H1 (cell line): ENCODE measurements around the gene TMEM258. TPM values are rescaled to one million over a fixed set of nuclear protein-coding genes. Genes with fewer than 3 reads are reported as not detected.

Source experiments
- CTCF ChIA-PET: fragments of 300-600 bp; sonication (Branson Sonifier 250); formaldehyde crosslinking; loops from one replicate; lab custom pipeline; 2021; ENCODE audit not compliant: partially characterized antibody; lab: Charles Lee
- POLR2A ChIA-PET: fragments of 300-600 bp; sonication (Branson Sonifier 250); formaldehyde crosslinking; loops from one replicate; lab custom pipeline; 2021; ENCODE audit warnings: inconsistent platforms; ENCODE audit not compliant: partially characterized antibody; lab: Charles Lee
- DNase-seq, 2 experiments: peaks; one replicate each; pipeline versions ENCODE4 v3.0.0 to v3.0.0-alpha.2; 2010 to 2022; ENCODE audit warnings: low spot score in 2 of 2, low read depth in 1 of 2, mixed read lengths in 1 of 2
- FAIRE-seq: peaks from 2 replicates; lab custom pipeline; 2011; peaks lifted over from hg19 to GRCh38; lab: Jason Lieb, UNC
- H2AFZ ChIP-seq: 2 replicates; pipeline ENCODE4 v1.8.1; 2012; ENCODE audit warnings: low read length, inconsistent platforms
- H2AK5ac ChIP-seq: 2 replicates; pipeline ENCODE4 v1.6.1; 2013; ENCODE audit warnings: low read depth, low read length
- H2BK120ac ChIP-seq: replicated peaks from 2 replicates; pipeline ENCODE3; 2013; ENCODE audit warnings: low read depth, low read length, inconsistent platforms
- H2BK12ac ChIP-seq: 2 replicates; pipeline ENCODE4 v1.6.1; 2013; ENCODE audit warnings: low read depth, low read length
- H2BK15ac ChIP-seq: 2 replicates; pipeline ENCODE4 v1.6.1; 2013; ENCODE audit warnings: low read length
- H2BK20ac ChIP-seq: 2 replicates; pipeline ENCODE4 v1.6.1; 2013; ENCODE audit warnings: low read length
- H2BK5ac ChIP-seq: 2 replicates; pipeline ENCODE4 v1.6.1; 2013; ENCODE audit warnings: low read depth, low read length
- H3K14ac ChIP-seq: 2 replicates; pipeline ENCODE4 v1.6.1; 2013; ENCODE audit warnings: inconsistent platforms; ENCODE audit not compliant: insufficient read length
- H3K18ac ChIP-seq: 2 replicates; pipeline ENCODE4 v1.6.1; 2013; ENCODE audit warnings: low read length; ENCODE audit errors: extremely low read depth
- H3K23ac ChIP-seq: 2 replicates; pipeline ENCODE4 v1.6.1; 2013; ENCODE audit warnings: inconsistent platforms; ENCODE audit not compliant: insufficient read length
- H3K23me2 ChIP-seq: 2 replicates; pipeline ENCODE4 v1.6.1; 2013; ENCODE audit warnings: low read depth, low read length
- H3K27ac ChIP-seq: 2 replicates; pipeline ENCODE4 v1.6.1; 2011; ENCODE audit warnings: low read depth, low read length, inconsistent platforms
- H3K27me3 ChIP-seq, 4 experiments: replicated peaks in 1 of 4; 1 replicate in 1 of 4; 2 replicates in 3 of 4; pipeline versions ENCODE4 v1.6.1 to v1.8.1; 2011 to 2013; ENCODE audit warnings: low read length in 3 of 4, mild to moderate bottlenecking in 3 of 4, inconsistent platforms in 2 of 4, mixed read lengths in 2 of 4, moderate library complexity in 1 of 4; ENCODE audit not compliant: control insufficient read depth in 3 of 4, insufficient read depth in 3 of 4; ENCODE audit errors: extremely low read depth in 1 of 4
- H3K36me3 ChIP-seq, 4 experiments: 2 replicates each; pipeline versions ENCODE4 v1.6.1 to v1.8.1; 2011 to 2013; ENCODE audit warnings: mild to moderate bottlenecking in 4 of 4, low read length in 3 of 4, moderate library complexity in 2 of 4, control low read depth in 1 of 4, inconsistent platforms in 1 of 4; ENCODE audit not compliant: insufficient read depth in 4 of 4, control insufficient read depth in 2 of 4
- H3K4ac ChIP-seq: replicated peaks from 2 replicates; pipeline ENCODE3; 2013; ENCODE audit warnings: low read length, low read depth, mixed read lengths, inconsistent platforms; ENCODE audit not compliant: insufficient read length
- H3K4me1 ChIP-seq, 4 experiments: replicated peaks in 1 of 4; 1 replicate in 1 of 4; 2 replicates in 3 of 4; pipeline versions ENCODE4 v1.6.1 to v1.8.1; 2011 to 2013; ENCODE audit warnings: low read length in 3 of 4, inconsistent platforms in 2 of 4, mixed read lengths in 1 of 4; ENCODE audit not compliant: insufficient read depth in 4 of 4, control insufficient read depth in 3 of 4
- H3K4me2 ChIP-seq, 2 experiments: 2 replicates each; pipeline versions ENCODE4 v1.6.1 to v1.8.1; 2011 to 2013; ENCODE audit warnings: low read depth in 2 of 2, low read length in 2 of 2, control low read depth in 1 of 2, inconsistent platforms in 1 of 2, mild to moderate bottlenecking in 1 of 2; ENCODE audit not compliant: insufficient read depth in 1 of 2
- H3K4me3 ChIP-seq, 4 experiments: fragments of 200-600, 300-600 bp in 1 of 4; sonication (generic), shearing (Covaris generic), sonication (Bioruptor Twin) in 1 of 4; 2 replicates each; pipeline versions ENCODE4 v1.5.1 to v1.8.1; 2011 to 2016; ENCODE audit warnings: low read length in 4 of 4, low read depth in 3 of 4, control low read depth in 2 of 4, inconsistent platforms in 2 of 4, mild to moderate bottlenecking in 2 of 4, mixed read lengths in 1 of 4, moderate library complexity in 1 of 4; ENCODE audit not compliant: insufficient read depth in 2 of 4; ENCODE audit errors: extremely low read depth in 1 of 4
- H3K56ac ChIP-seq: replicated peaks from 2 replicates; pipeline ENCODE3; 2013; ENCODE audit warnings: low read depth, mild to moderate bottlenecking, mixed read lengths, low read length, inconsistent platforms; ENCODE audit not compliant: insufficient read length
- H3K79me1 ChIP-seq: 2 replicates; pipeline ENCODE4 v1.6.1; 2013; ENCODE audit warnings: low read depth, low read length, control low read depth
- H3K79me2 ChIP-seq, 2 experiments: 2 replicates each; pipeline versions ENCODE4 v1.6.1 to v1.8.1; 2012 to 2013; ENCODE audit warnings: low read length in 2 of 2, mild to moderate bottlenecking in 2 of 2, inconsistent platforms in 1 of 2; ENCODE audit not compliant: insufficient read depth in 2 of 2, control insufficient read depth in 1 of 2
- H3K9ac ChIP-seq, 4 experiments: replicated peaks in 1 of 4; 1 replicate in 1 of 4; 2 replicates in 3 of 4; pipeline versions ENCODE4 v1.6.1 to v1.8.1; 2011 to 2013; ENCODE audit warnings: low read depth in 3 of 4, low read length in 3 of 4, control low read depth in 2 of 4, mild to moderate bottlenecking in 2 of 4, moderate library complexity in 2 of 4, inconsistent platforms in 1 of 4; ENCODE audit errors: extremely low read depth in 1 of 4
- H3K9me3 ChIP-seq, 2 experiments: 2 replicates each; pipeline versions ENCODE4 v1.6.1 to v1.8.1; 2012 to 2013; ENCODE audit warnings: mild to moderate bottlenecking in 2 of 2, moderate library complexity in 2 of 2, control low read depth in 1 of 2, inconsistent platforms in 1 of 2, low read depth in 1 of 2, low read length in 1 of 2, mixed read lengths in 1 of 2; ENCODE audit not compliant: insufficient read depth in 2 of 2
- H4K20me1 ChIP-seq, 2 experiments: replicated peaks in 1 of 2; 2 replicates each; pipeline versions ENCODE3 to v1.8.1; 2011 to 2013; ENCODE audit warnings: inconsistent platforms in 2 of 2, low read length in 2 of 2, mild to moderate bottlenecking in 1 of 2; ENCODE audit not compliant: insufficient read depth in 2 of 2, control insufficient read depth in 1 of 2
- H4K5ac ChIP-seq: 2 replicates; pipeline ENCODE4 v1.6.1; 2013; ENCODE audit warnings: low read length, low read depth, mixed read lengths, inconsistent platforms; ENCODE audit not compliant: insufficient read length
- H4K8ac ChIP-seq: 2 replicates; pipeline ENCODE4 v1.8.0; 2013; ENCODE audit warnings: mild to moderate bottlenecking, moderate library complexity, low read length, inconsistent platforms; ENCODE audit not compliant: insufficient read depth; ENCODE audit errors: extremely low read depth
- H4K91ac ChIP-seq: replicated peaks from 2 replicates; pipeline ENCODE3; 2013; ENCODE audit warnings: low read length, mixed read lengths, inconsistent platforms; ENCODE audit not compliant: insufficient read length
- CREB1 ChIP-seq: IDR thresholded peaks from 2 replicates; pipeline ENCODE4 v1.6.1; 2012; ENCODE audit warnings: inconsistent platforms
- EGR1 ChIP-seq: IDR thresholded peaks from 2 replicates; pipeline ENCODE4 v1.6.1; 2011; ENCODE audit warnings: low read depth, low read length, borderline replicate concordance
- EP300 ChIP-seq, 2 experiments: IDR thresholded peaks; 1 replicate in 1 of 2; 2 replicates in 1 of 2; pipeline ENCODE4 v1.6.1; 2011 to 2012; ENCODE audit warnings: low read depth in 2 of 2, low read length in 2 of 2, mild to moderate bottlenecking in 2 of 2, borderline replicate concordance in 1 of 2, inconsistent platforms in 1 of 2, moderate library complexity in 1 of 2
- FOSL1 ChIP-seq: IDR thresholded peaks from 2 replicates; pipeline ENCODE4 v1.6.1; 2011; ENCODE audit warnings: mild to moderate bottlenecking, low read depth, low read length, moderate library complexity; ENCODE audit not compliant: insufficient read depth
- GABPA ChIP-seq: IDR thresholded peaks from 2 replicates; pipeline ENCODE4 v1.6.1; 2011; ENCODE audit warnings: mild to moderate bottlenecking, low read length, moderate library complexity, borderline replicate concordance; ENCODE audit not compliant: insufficient read depth
- JUND ChIP-seq: IDR thresholded peaks from 2 replicates; pipeline ENCODE4 v1.6.1; 2011; ENCODE audit warnings: mild to moderate bottlenecking, improper control_type of control experiment, low read length
- KDM1A ChIP-seq: fragments of 200-600, 300-600 bp; sonication (generic); IDR thresholded peaks from 2 replicates; pipeline ENCODE4 v1.7.1; 2016; ENCODE audit warnings: mild to moderate bottlenecking, low read length, borderline replicate concordance
- KDM4A ChIP-seq: IDR thresholded peaks from one replicate; pipeline ENCODE4 v1.7.1; 2012; ENCODE audit warnings: low read depth, mild to moderate bottlenecking, moderate library complexity, low read length, inconsistent platforms; ENCODE audit not compliant: severe bottlenecking
- MAFK ChIP-seq: IDR thresholded peaks from 2 replicates; pipeline ENCODE4 v1.6.1; 2012; ENCODE audit warnings: low read depth, mild to moderate bottlenecking, improper control_type of control experiment, low read length
- POLR2AphosphoS5 ChIP-seq: IDR thresholded peaks from 2 replicates; pipeline ENCODE4 v1.6.1; 2011; ENCODE audit warnings: low read depth, low read length
- SIRT6 ChIP-seq: IDR thresholded peaks from one replicate; pipeline ENCODE4 v1.7.1; 2012; ENCODE audit warnings: low read length, inconsistent platforms
- SP1 ChIP-seq: IDR thresholded peaks from 2 replicates; pipeline ENCODE4 v1.6.1; 2011; ENCODE audit warnings: low read depth, low read length
- SRF ChIP-seq: IDR thresholded peaks from 2 replicates; pipeline ENCODE4 v1.6.1; 2011; ENCODE audit warnings: mild to moderate bottlenecking, low read depth, low read length, moderate library complexity
- YY1 ChIP-seq: IDR thresholded peaks from 2 replicates; pipeline ENCODE4 v1.6.1; 2011; ENCODE audit warnings: low read depth, mild to moderate bottlenecking, low read length
- WGBS, 2 experiments: shearing (Covaris generic) in 1 of 2; methylation state at CpG; one replicate each; pipeline versions ENCODE4 v1.1.6 to v1.1.7; 2013 to 2015; ENCODE audit warnings: low lambda C conversion rate in 2 of 2, mixed read lengths in 2 of 2, inconsistent platforms in 1 of 2, low coverage in 1 of 2, missing lambda C conversion rate in 1 of 2; ENCODE audit not compliant: insufficient replicate concordance in 2 of 2, insufficient coverage in 1 of 2, insufficient read length in 1 of 2; ENCODE audit errors: extremely low coverage in 1 of 2, missing lambda C conversion rate in 1 of 2; 5-methylcytosine and 5-hydroxymethylcytosine counted together
- polyA plus RNA-seq, 7 experiments: library from polyadenylated mRNA; depleted of rRNA in 3 of 7; stranded (reverse) in 5 of 7; unstranded in 2 of 7; fragments of >200 nt in 5 of 7; fragments of 200-250 nt in 2 of 7; gene quantifications; 1 replicate in 5 of 7; 2 replicates in 1 of 7; 4 replicates in 1 of 7; pipeline versions ENCODE4 v1.2.1 to v1.2.3, GENCODE V29; 2011 to 2013; ENCODE audit warnings: missing spikeins in 2 of 7, mixed read lengths in 2 of 7
- total RNA-seq: library from RNA; stranded (reverse); fragmentation: NEBNext Ultra II Directional; extraction: Animal tissue kit (Norgen Biotek cat#: 25700); gene quantifications from 2 replicates; pipeline ENCODE4 v1.2.1, GENCODE V29; 2021

The TMEM258 gene
- total and polyA plus RNA-seq, 2 of the 8 experiments (the other 6 are each of a cell fraction or from before 2014, with no cell fraction given), result 186 to 759 TPM

GRCh38 chr11:61778357-61778886 lies 14.0 kb downstream of the TMEM258 start:
- FAIRE-seq (no peak), DNase-seq (no peak)
- no peaks in the 10 kb centered on the region for H3K79me2 ChIP-seq
- peaks cover 0 to 2% of the 10 kb centered on the region in 2 experiments for H4K20me1 ChIP-seq
- H3K79me1 ChIP-seq, result no peaks in the 10 kb centered on the region
- peaks cover 0 to 7% (median 5%) of the 10 kb centered on the region in 4 experiments; a peak in 6 of 7 replicates for H3K4me1 ChIP-seq
- no peak overlapping the region for H4K5ac ChIP-seq
- TF ChIP-seq KDM4A, result no peak
- TF ChIP-seq EGR1, result no peak
- TF ChIP-seq SP1, result no peak
- no peak for TF ChIP-seq JUND
- TF ChIP-seq SRF, result no peak
- no peak for TF ChIP-seq SIRT6
- TF ChIP-seq POLR2AphosphoS5, result no peak
- TF ChIP-seq YY1, result no peak
- TF ChIP-seq FOSL1, result no peak
- no peak for TF ChIP-seq EP300 (IDR thresholded peaks at IDR 0.05; ENCODE audit: borderline replicate concordance in 1 of 2, low read depth in 2 of 2, low read length in 2 of 2)
- TF ChIP-seq GABPA, result no peak
- TF ChIP-seq MAFK, result no peak
- TF ChIP-seq KDM1A, result no peak
- TF ChIP-seq CREB1, result no peak
- WGBS, 2 experiments, result 89% methylated on average over 11 of the region's 11 CpGs; no CpG with 5 or more reads in 1 of the 2 experiments
- no peak overlapping the region for H4K8ac ChIP-seq
- H2BK5ac ChIP-seq, result no peak overlapping the region
- H3K14ac ChIP-seq, result no peak overlapping the region
- no peak overlapping the region for H2BK15ac ChIP-seq
- H2BK120ac ChIP-seq, result no peak overlapping the region
- H3K27me3 ChIP-seq, result no peaks in the 10 kb centered on the region; a peak in 1 of 7 replicates
- H3K36me3 ChIP-seq, result no peaks in the 10 kb centered on the region
- ChIA-PET POLR2A (interaction anchor here (1.0 to 5.2 kb wide), 4 partner anchors 9 to 34 kb away, joined by 3 to 56 read pairs (median 8); partner anchors contain the start of genes FEN1 and TMEM258), CTCF (interaction anchor here (0.8 to 7.2 kb wide), 7 partner anchors 9 to 62 kb away, joined by 4 to 48 read pairs (median 7); partner anchors contain the start of genes FEN1, MYRF and TMEM258)
- H2AFZ ChIP-seq, result no peak overlapping the region
- H2BK20ac ChIP-seq, result no peak overlapping the region
- H3K9me3 ChIP-seq, result no peaks in the 10 kb centered on the region
- no peak overlapping the region for H3K4me2 ChIP-seq
- H3K56ac ChIP-seq, result no peak overlapping the region
- no peak overlapping the region for H2AK5ac ChIP-seq
- H3K23ac ChIP-seq, result no peak overlapping the region
- no peak overlapping the region for H3K4ac ChIP-seq
- no peak overlapping the region for H2BK12ac ChIP-seq
- no peak overlapping the region for H3K4me3 ChIP-seq
- H3K18ac ChIP-seq, result no peak overlapping the region
- no peak overlapping the region for H3K9ac ChIP-seq
- no peak overlapping the region for H4K91ac ChIP-seq
- H3K27ac ChIP-seq, result no peak overlapping the region
- no peaks in the 10 kb centered on the region for H3K23me2 ChIP-seq
